Ovary (tissue), 3 donors: ENCODE data around the gene SEZ6L2.

ENCODE experiments used
- CTCF ChIP-seq, 3 donors: fragments of 450-650 bp in 2 of 3; fragments of 200-600 bp in 1 of 3; IDR thresholded peaks; one replicate each; pipeline versions ENCODE4 v1.5.1 to v1.8.0; 2016 to 2022; ENCODE audit warnings: antibody characterized with exemption in 3 of 3, mild to moderate bottlenecking in 1 of 3
- POLR2A ChIP-seq: fragments of 450-650 bp; IDR thresholded peaks from one replicate; pipeline ENCODE4 v1.6.1; 2017; ENCODE audit warnings: antibody characterized with exemption, mild to moderate bottlenecking, moderate library complexity
- donor health status: DM: no; HTN: no; CAD: no.

DNA sequence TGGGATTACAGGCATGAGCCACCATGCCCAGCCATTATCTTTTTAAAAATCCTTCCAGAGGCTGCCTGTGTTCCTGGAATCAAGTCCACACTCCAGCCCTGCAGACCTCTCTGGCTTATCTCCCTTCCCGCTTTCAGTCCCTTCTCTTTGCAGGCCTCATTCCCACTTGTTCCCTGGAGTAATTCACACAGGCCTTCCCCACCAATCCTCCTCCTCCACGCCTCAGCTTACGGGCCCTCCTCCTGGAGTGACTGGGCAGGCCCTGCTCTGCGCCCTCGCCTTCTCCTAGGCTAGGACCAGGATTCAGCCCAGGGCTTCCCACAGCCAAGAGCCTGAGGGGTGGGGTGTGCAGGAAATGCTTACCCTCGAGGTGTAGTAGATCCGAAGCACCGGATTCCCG, 39.1 kb downstream of the SEZ6L2 start:
- TF ChIP-seq CTCF (IDR thresholded peaks at IDR 0.05): no peak
- TF ChIP-seq POLR2A: no peak
